Fibroblast of the aortic adventitia (primary cell): ENCODE data around the gene PSMC2. TPM values are rescaled to one million over a fixed set of nuclear protein-coding genes. Genes with fewer than 3 reads are reported as not detected.

Experiments used
- DNase-seq: peaks from one replicate; pipeline ENCODE4 v3.0.0-alpha.2; 2010; ENCODE audit warnings: low read depth
- H3K4me3 ChIP-seq: 2 replicates; pipeline ENCODE4 v1.5.1; 2011; ENCODE audit warnings: low read depth, mild to moderate bottlenecking, control low read depth, low read length, moderate library complexity
- CTCF ChIP-seq: IDR thresholded peaks from 2 replicates; pipeline ENCODE4 v1.5.1; 2011; ENCODE audit warnings: mild to moderate bottlenecking, low read length, control low read depth, inconsistent platforms; ENCODE audit not compliant: insufficient read depth
- total RNA-seq: library from RNA; depleted of rRNA; stranded (reverse); fragments of >200 nt; gene quantifications from 2 replicates; pipeline ENCODE4 v1.2.3, GENCODE V29; 2012; ENCODE audit warnings: low replicate concordance

Gene PSMC2
- 170 and 189 TPM in 2 replicates for total RNA-seq

GRCh38 chr7:103347507-103348267 is at the start of gene PSMC2:
PSMC2 (plus strand) TSS chr7:103347643; CDS start chr7:103347712, 69 bp downstream.
- H3K4me3 ChIP-seq, result peak within 1 kb of the TSS; percentile 94
- DNase-seq, result peak; percentile 96
- no peak for TF ChIP-seq CTCF

GRCh38 chr7:103297837-103298179 is 49.6 kb upstream of the PSMC2 start:
- peak overlapping the region; percentile 82 for H3K4me3 ChIP-seq
- TF ChIP-seq CTCF, result no peak

GRCh38 chr7:103299660-103300059 is 47.8 kb upstream of the PSMC2 start:
- no peak overlapping the region for H3K4me3 ChIP-seq
- DNase-seq, result no peak
- no peak for TF ChIP-seq CTCF

More at GRCh38 chr7:103297837-103298179, 49.6 kb upstream of the PSMC2 start:
- DNase-seq, result no peak

- no peak for TF ChIP-seq CTCF
- no peak overlapping the region for H3K4me3 ChIP-seq
- DNase-seq, result no peak
Measured at GRCh38 chr7:103301441-103301840, 46.0 kb upstream of the PSMC2 start.

- H3K4me3 ChIP-seq, result no peak overlapping the region
- DNase-seq, result peak; percentile 3
- no peak for TF ChIP-seq CTCF
Measured at GRCh38 chr7:103307503-103308231, 39.8 kb upstream of the PSMC2 start.

- H3K4me3 ChIP-seq, result no peak overlapping the region
- no peak for DNase-seq
- no peak for TF ChIP-seq CTCF
Measured at GRCh38 chr7:103314852-103315251, 32.6 kb upstream of the PSMC2 start.
